Measurements from ENCODE around the gene POR. TPM values are rescaled to one million over a fixed set of nuclear protein-coding genes. Genes with fewer than 3 reads are reported as not detected.

The POR gene
- total and polyA plus RNA-seq, 2 donors (not counting 1 experiment from before 2014, with no cell fraction given): 68.4 to 78.4 TPM

- DNase-seq: no peak
- H3K9ac ChIP-seq (ENCODE audit: low read length): no peak overlapping the region
- H3K9me3 ChIP-seq (ENCODE audit: control extremely low read depth in 1 of 3, control insufficient read depth in 2 of 3, insufficient read depth in 1 of 3, low read length in 2 of 3): no peaks in the 10 kb centered on the region
- CTCF ChIA-PET: interaction anchor here (0.6 to 1.1 kb wide), 2 partner anchors 22 to 457 kb away, joined by 4 read pairs; no protein-coding TSS in a partner anchor
- no peak overlapping the region for H3K4me3 ChIP-seq (ENCODE audit: control extremely low read depth in 1 of 5, extremely low read depth in 1 of 5, insufficient read depth in 1 of 5, low read depth in 2 of 5, low read length in 4 of 5)
- no peak overlapping the region for H3K4me2 ChIP-seq (replicated peaks; ENCODE audit: low read depth, low read length, poor library complexity, severe bottlenecking)
- no peak overlapping the region for H2AFZ ChIP-seq (ENCODE audit: insufficient read depth, low read depth, low read length, poor library complexity, severe bottlenecking)
- no peak for TF ChIP-seq EZH2 (IDR thresholded peaks at IDR 0.05; ENCODE audit: borderline replicate concordance, insufficient read depth, low read depth, low read length, poor library complexity, severe bottlenecking)
- TF ChIP-seq, protein P1, sequence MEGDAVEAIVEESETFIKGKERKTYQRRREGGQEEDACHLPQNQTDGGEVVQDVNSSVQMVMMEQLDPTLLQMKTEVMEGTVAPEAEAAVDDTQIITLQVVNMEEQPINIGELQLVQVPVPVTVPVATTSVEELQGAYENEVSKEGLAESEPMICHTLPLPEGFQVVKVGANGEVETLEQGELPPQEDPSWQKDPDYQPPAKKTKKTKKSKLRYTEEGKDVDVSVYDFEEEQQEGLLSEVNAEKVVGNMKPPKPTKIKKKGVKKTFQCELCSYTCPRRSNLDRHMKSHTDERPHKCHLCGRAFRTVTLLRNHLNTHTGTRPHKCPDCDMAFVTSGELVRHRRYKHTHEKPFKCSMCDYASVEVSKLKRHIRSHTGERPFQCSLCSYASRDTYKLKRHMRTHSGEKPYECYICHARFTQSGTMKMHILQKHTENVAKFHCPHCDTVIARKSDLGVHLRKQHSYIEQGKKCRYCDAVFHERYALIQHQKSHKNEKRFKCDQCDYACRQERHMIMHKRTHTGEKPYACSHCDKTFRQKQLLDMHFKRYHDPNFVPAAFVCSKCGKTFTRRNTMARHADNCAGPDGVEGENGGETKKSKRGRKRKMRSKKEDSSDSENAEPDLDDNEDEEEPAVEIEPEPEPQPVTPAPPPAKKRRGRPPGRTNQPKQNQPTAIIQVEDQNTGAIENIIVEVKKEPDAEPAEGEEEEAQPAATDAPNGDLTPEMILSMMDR (IDR thresholded peaks at IDR 0.05): no peak
- Mint-ChIP-seq H3K27ac (no peak overlapping the region), H3K4me1 (peaks cover 2% of the 10 kb centered on the region), H3K4me3 (no peak overlapping the region), H3K27me3 (no peaks in the 10 kb centered on the region), H3K9me3 (ENCODE audit: insufficient read depth) (no peaks in the 10 kb centered on the region)
- peaks cover 4% of the 10 kb centered on the region for H4K20me1 ChIP-seq (ENCODE audit: control insufficient read depth, insufficient read depth, low read length, poor library complexity, severe bottlenecking)
- H3K36me3 ChIP-seq (replicated peaks in 1 of 2; ENCODE audit: control extremely low read depth in 1 of 2, control insufficient read depth in 1 of 2, extremely low read depth in 1 of 2, insufficient read depth in 2 of 2, low read length in 1 of 2): peaks cover 0 to 45% of the 10 kb centered on the region in 2 experiments
- 98% methylated on average over 13 of the region's 13 CpGs for WGBS (ENCODE audit: insufficient coverage)
- intact Hi-C loops (cut with micrococcal nuclease): no loop called here
- H3K27me3 ChIP-seq (replicated peaks in 1 of 4; ENCODE audit: control extremely low read depth in 1 of 4, control insufficient read depth in 3 of 4, insufficient read depth in 4 of 4, low read length in 3 of 4): no peaks in the 10 kb centered on the region
- H3K79me2 ChIP-seq (ENCODE audit: control insufficient read depth, insufficient read depth, low read length): peaks cover 3% of the 10 kb centered on the region
- ATAC-seq (ENCODE audit: low read depth): no peak
- no peaks in the 10 kb centered on the region for H3K4me1 ChIP-seq (ENCODE audit: control insufficient read depth in 2 of 2, insufficient read depth in 2 of 2, low read length in 2 of 2)
- H3K27ac ChIP-seq (ENCODE audit: low read length in 2 of 2): no peak overlapping the region
- POLR2A ChIA-PET: no interaction called here
These were observed 27.1 kb upstream of the POR start for GRCh38 chr7:75887669-75888369.

GRCh38 chr7:75888464-75889222, 26.3 kb upstream of the POR start:
- no peak overlapping the region for H2AFZ ChIP-seq (ENCODE audit: insufficient read depth, low read depth, low read length, poor library complexity, severe bottlenecking)
- Mint-ChIP-seq H3K27me3 (no peaks in the 10 kb centered on the region), H3K4me1 (no peaks in the 10 kb centered on the region), H3K9me3 (ENCODE audit: insufficient read depth) (no peaks in the 10 kb centered on the region), H3K27ac (no peak overlapping the region), H3K4me3 (no peak overlapping the region)
- POLR2A ChIA-PET: no interaction called here
- CTCF ChIA-PET: interaction anchor here (1.1 kb wide), 1 partner anchor 23 kb away, joined by 4 read pairs; no protein-coding TSS in a partner anchor
- no peaks in the 10 kb centered on the region for H4K20me1 ChIP-seq (ENCODE audit: control insufficient read depth, insufficient read depth, low read length, poor library complexity, severe bottlenecking)
- intact Hi-C loops (cut with micrococcal nuclease): no loop called here
- H3K36me3 ChIP-seq (replicated peaks in 1 of 2; ENCODE audit: control extremely low read depth in 1 of 2, control insufficient read depth in 1 of 2, extremely low read depth in 1 of 2, insufficient read depth in 2 of 2, low read length in 1 of 2): peaks cover 0 to 42% of the 10 kb centered on the region in 2 experiments
- H3K9me3 ChIP-seq (ENCODE audit: control extremely low read depth in 1 of 3, control insufficient read depth in 2 of 3, insufficient read depth in 1 of 3, low read length in 2 of 3): no peaks in the 10 kb centered on the region
- ATAC-seq (ENCODE audit: low read depth): no peak
- no peaks in the 10 kb centered on the region for H3K4me1 ChIP-seq (ENCODE audit: control insufficient read depth in 2 of 2, insufficient read depth in 2 of 2, low read length in 2 of 2)
- TF ChIP-seq EZH2 (IDR thresholded peaks at IDR 0.05; ENCODE audit: borderline replicate concordance, insufficient read depth, low read depth, low read length, poor library complexity, severe bottlenecking): no peak
- TF ChIP-seq, protein P1 (IDR thresholded peaks at IDR 0.05): no peak
- no peak overlapping the region for H3K4me3 ChIP-seq (ENCODE audit: control extremely low read depth in 1 of 5, extremely low read depth in 1 of 5, insufficient read depth in 1 of 5, low read depth in 2 of 5, low read length in 4 of 5)
- no peak overlapping the region for H3K27ac ChIP-seq (ENCODE audit: low read length in 2 of 2)
- no peak overlapping the region for H3K4me2 ChIP-seq (replicated peaks; ENCODE audit: low read depth, low read length, poor library complexity, severe bottlenecking)
- no peak overlapping the region for H3K9ac ChIP-seq (ENCODE audit: low read length)
- 85% methylated on average over 15 of the region's 23 CpGs for WGBS (ENCODE audit: insufficient coverage)
- H3K79me2 ChIP-seq (ENCODE audit: control insufficient read depth, insufficient read depth, low read length): no peaks in the 10 kb centered on the region
- no peak for DNase-seq
- no peaks in the 10 kb centered on the region for H3K27me3 ChIP-seq (replicated peaks in 1 of 4; ENCODE audit: control extremely low read depth in 1 of 4, control insufficient read depth in 3 of 4, insufficient read depth in 4 of 4, low read length in 3 of 4)
